ENCODE results near the gene CCDC63. TPM values are rescaled to one million over a fixed set of nuclear protein-coding genes. Genes with fewer than 3 reads are reported as not detected.

The CCDC63 gene
- total RNA-seq, 4 donors from 2014 or later = not detected

GRCh38 chr12:110896559-110896958, 49.8 kb downstream of the CCDC63 start:
- Histone ChIP-seq H3K36me3 (no peaks in the 10 kb centered on the region), H3K4me1 (peaks cover 0 to 7% (median 0%) of the 10 kb centered on the region in 3 donors), H3K4me3 (no peak overlapping the region), H3K27ac (no peak overlapping the region), H3K27me3 (peaks cover 6% of the 10 kb centered on the region), H3K9me3 (no peaks in the 10 kb centered on the region)
- no peak for TF ChIP-seq EP300 (IDR thresholded peaks at IDR 0.05)
- 40 to 86% methylated on average over 1 to 2 of the region's 3 CpGs for WGBS, 2 donors (ENCODE audit: low coverage in 1 of 2)
- no peak for ATAC-seq

- H3K27ac ChIP-seq = no peak overlapping the region
- no peak for ATAC-seq
- no peak overlapping the region for H3K4me3 ChIP-seq
- TF ChIP-seq, protein P1, sequence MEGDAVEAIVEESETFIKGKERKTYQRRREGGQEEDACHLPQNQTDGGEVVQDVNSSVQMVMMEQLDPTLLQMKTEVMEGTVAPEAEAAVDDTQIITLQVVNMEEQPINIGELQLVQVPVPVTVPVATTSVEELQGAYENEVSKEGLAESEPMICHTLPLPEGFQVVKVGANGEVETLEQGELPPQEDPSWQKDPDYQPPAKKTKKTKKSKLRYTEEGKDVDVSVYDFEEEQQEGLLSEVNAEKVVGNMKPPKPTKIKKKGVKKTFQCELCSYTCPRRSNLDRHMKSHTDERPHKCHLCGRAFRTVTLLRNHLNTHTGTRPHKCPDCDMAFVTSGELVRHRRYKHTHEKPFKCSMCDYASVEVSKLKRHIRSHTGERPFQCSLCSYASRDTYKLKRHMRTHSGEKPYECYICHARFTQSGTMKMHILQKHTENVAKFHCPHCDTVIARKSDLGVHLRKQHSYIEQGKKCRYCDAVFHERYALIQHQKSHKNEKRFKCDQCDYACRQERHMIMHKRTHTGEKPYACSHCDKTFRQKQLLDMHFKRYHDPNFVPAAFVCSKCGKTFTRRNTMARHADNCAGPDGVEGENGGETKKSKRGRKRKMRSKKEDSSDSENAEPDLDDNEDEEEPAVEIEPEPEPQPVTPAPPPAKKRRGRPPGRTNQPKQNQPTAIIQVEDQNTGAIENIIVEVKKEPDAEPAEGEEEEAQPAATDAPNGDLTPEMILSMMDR (IDR thresholded peaks at IDR 0.05) = no peak
- no peak for TF ChIP-seq POLR2AphosphoS5 (IDR thresholded peaks at IDR 0.05)
- TF ChIP-seq POLR2A (IDR thresholded peaks at IDR 0.05) = no peak
- TF ChIP-seq EP300 (IDR thresholded peaks at IDR 0.05) = no peak
- no peaks in the 10 kb centered on the region for H3K36me3 ChIP-seq
- WGBS, 2 donors (ENCODE audit: low coverage in 1 of 2) = 84 to 85% methylated on average over 4 of the region's 4 CpGs
- no peaks in the 10 kb centered on the region for H3K4me1 ChIP-seq
- H3K27me3 ChIP-seq = peaks cover 17% of the 10 kb centered on the region
- H3K9me3 ChIP-seq = no peaks in the 10 kb centered on the region
Observed at GRCh38 chr12:110901401-110901800, 54.6 kb downstream of the CCDC63 start.

GRCh38 chr12:110903511-110903910, 56.7 kb downstream of the CCDC63 start:
- H3K27me3 ChIP-seq = peaks cover 17% of the 10 kb centered on the region
- no peak for ATAC-seq
- no peaks in the 10 kb centered on the region for H3K36me3 ChIP-seq
- no peak overlapping the region for H3K27ac ChIP-seq
- no peak for TF ChIP-seq POLR2AphosphoS5 (IDR thresholded peaks at IDR 0.05)
- TF ChIP-seq, protein P1 (IDR thresholded peaks at IDR 0.05) = no peak
- no peaks in the 10 kb centered on the region for H3K9me3 ChIP-seq
- H3K4me3 ChIP-seq = no peak overlapping the region
- WGBS, 2 donors (ENCODE audit: low coverage in 1 of 2) = 74 to 100% methylated on average over 3 of the region's 4 CpGs
- no peaks in the 10 kb centered on the region for H3K4me1 ChIP-seq

DNA sequence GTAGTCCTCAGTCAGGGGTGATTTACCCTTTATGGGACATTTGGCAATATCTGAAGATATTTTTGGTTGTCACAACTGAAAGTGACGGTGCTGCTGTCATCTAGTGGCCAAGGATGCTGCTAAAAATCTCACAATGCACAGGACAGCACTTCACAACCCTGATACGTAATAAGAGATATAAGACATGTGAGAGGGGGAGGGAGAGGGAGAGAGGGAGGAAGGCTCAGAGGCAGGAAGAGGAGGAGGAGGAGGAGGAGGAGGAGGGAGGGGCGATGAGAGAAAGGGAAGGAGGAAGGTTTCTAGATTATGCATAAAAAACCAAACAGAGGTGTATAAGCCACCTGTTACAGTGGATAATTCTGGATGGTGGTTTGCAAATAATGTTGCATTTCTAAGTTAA, 59.3 kb downstream of the CCDC63 start:
- no peaks in the 10 kb centered on the region for H3K4me1 ChIP-seq
- no peak for ATAC-seq
- peaks cover 35% of the 10 kb centered on the region for H3K27me3 ChIP-seq
- no peak overlapping the region for H3K4me3 ChIP-seq
- H3K9me3 ChIP-seq = no peaks in the 10 kb centered on the region
- 52 to 60% methylated on average over 1 to 3 of the region's 3 CpGs for WGBS, 2 donors (ENCODE audit: low coverage in 1 of 2)
- H3K27ac ChIP-seq = no peak overlapping the region
- no peaks in the 10 kb centered on the region for H3K36me3 ChIP-seq
- TF ChIP-seq POLR2AphosphoS5 (IDR thresholded peaks at IDR 0.05) = no peak
- TF ChIP-seq, protein P1 (IDR thresholded peaks at IDR 0.05) = no peak
- TF ChIP-seq EP300 (IDR thresholded peaks at IDR 0.05) = no peak
- no peak for TF ChIP-seq POLR2A (IDR thresholded peaks at IDR 0.05)

GRCh38 chr12:110906516-110906915, 59.7 kb downstream of the CCDC63 start:
- H3K27ac ChIP-seq = no peak overlapping the region
- no peaks in the 10 kb centered on the region for H3K36me3 ChIP-seq
- no peak overlapping the region for H3K4me3 ChIP-seq
- WGBS, 2 donors (ENCODE audit: low coverage in 1 of 2) = 35 to 75% methylated on average over 2 to 5 of the region's 5 CpGs
- peaks cover 38% of the 10 kb centered on the region for H3K27me3 ChIP-seq
- H3K9me3 ChIP-seq = no peaks in the 10 kb centered on the region
- TF ChIP-seq EP300 (IDR thresholded peaks at IDR 0.05) = no peak
- TF ChIP-seq, protein P1 (IDR thresholded peaks at IDR 0.05) = no peak
- TF ChIP-seq POLR2AphosphoS5 (IDR thresholded peaks at IDR 0.05) = no peak
- ATAC-seq = no peak
- no peaks in the 10 kb centered on the region for H3K4me1 ChIP-seq

Measured in gastroesophageal sphincter (tissue), 4 donors.